OCI-M2 (cell line): ENCODE measurements around the gene CAND1.

ENCODE experiments used
- DNase-seq: peaks from one replicate; lab custom pipeline; 2025; ENCODE audit not compliant: unreplicated experiment; lab: John Stamatoyannopoulos, UW

CAND1 gene

GRCh38 chr12:67268896-67269632 is at the start of gene CAND1:
CAND1 (plus strand) TSS chr12:67269358; CDS start chr12:67269718, 360 bp downstream.
- peak; percentile 66 for DNase-seq

DNA sequence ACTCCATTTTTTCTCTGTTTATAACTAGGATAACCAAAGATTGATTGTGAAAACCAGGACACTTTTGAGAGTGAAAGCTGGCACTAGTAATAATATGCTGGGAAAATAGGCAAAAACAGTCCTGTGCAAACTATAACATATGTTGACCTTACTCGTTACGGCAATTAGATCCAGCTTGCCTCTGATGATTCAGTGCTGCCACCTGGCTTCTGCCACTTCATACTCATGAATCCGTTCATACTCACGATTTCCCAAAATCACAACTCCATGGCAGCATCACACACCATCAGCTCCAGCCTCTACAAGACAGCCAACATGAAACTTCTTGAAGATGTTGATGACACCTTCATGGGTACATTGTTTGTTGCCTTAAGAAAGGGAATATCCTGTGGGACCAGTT is 49.1 kb upstream of the CAND1 start:
- DNase-seq: no peak

GRCh38 chr12:67222302-67222701 is 46.9 kb upstream of the CAND1 start:
- no peak for DNase-seq

- DNase-seq: no peak
Measured at GRCh38 chr12:67223225-67223624, 45.9 kb upstream of the CAND1 start.

- no peak for DNase-seq
Measured at GRCh38 chr12:67237231-67237630, 31.9 kb upstream of the CAND1 start.

DNA sequence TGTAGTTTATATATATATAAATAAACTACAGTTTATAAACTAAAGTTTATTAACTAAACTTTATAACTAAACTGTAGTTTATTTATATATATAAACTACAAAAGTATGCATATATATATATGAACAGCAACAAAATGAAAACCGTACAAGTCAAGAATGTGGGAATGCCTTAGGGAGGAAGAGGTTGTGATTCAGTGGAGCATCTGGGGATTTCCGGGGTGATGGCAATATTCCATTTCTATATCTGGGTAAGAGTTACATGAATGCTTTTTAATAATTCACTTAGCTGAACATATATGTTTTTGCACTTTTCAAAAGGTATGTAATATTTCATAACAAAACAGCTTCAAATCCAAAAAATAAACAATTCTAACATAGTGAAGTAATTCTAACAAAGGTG is 30.1 kb upstream of the CAND1 start:
- DNase-seq: no peak

- no peak for DNase-seq
Measured at GRCh38 chr12:67241482-67241881, 27.7 kb upstream of the CAND1 start.

DNA sequence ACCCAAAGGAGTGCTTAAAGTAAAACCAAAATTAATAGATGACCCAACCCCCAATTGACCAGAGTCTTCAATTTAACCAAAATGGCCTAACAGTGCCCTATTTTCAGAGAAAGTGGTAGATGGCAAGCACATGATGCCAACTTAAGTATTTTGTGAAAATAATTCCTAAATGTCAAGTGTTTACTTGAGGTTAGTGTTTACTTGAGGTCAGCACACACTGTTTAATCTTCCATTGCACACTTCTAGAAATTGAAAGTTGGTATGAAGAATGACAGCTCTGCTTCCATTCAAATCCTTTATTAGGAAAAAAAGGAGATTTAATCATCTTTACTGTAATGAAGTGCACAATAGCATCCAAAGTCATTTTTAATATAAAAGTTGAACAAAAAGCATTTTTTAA is 25.9 kb upstream of the CAND1 start:
- DNase-seq: no peak

DNA sequence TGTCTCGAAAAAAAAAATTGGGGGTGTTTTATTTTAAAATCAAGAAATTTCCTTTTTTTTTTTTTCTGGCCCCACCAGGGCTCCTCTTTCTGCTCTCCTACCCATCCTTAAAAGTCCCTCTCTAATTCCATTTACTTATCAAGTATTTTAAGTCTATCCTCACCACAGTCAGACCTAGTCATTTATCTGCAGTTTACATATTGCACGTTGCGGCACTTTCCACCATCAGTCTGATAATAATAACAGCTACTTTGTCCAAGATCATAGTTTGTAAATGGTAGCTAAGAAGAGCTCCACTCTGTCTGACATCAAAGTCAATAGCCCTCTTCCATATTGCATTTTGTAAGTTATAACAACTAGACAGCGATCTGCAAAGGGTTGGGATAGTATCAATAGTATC is 23.6 kb upstream of the CAND1 start:
- no peak for DNase-seq

GRCh38 chr12:67251012-67251411 is 18.1 kb upstream of the CAND1 start:
- DNase-seq: no peak

DNA sequence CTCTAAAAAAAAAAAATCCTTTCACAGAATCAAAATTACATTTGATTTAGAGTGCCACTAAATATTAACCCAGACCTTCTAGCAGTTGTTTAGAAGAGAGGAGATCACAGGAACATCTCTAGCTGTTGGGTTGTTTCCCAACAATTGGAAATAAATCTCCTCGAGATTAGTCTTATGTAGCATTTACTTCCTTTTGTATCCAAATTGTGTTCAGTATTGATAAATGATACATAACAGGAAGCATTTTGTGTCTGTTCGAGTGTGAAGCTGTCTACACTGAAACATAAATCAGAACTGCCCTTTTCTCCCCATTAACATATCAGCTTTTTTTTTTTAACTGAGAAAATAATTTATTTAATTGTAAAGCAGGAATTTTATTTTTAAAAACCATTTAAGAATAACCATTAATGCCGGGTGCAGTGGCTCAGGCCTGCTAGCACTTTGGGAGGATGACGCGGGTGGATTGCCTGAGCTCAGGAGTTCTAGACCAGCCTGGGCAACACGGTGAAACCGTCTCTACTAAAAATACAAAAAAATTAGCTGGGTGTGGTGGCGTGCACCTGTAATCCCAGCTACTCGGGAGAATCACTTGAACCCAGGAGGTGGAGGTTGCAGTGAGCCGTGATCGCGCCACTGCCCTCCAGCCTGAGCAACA is 14.7 kb upstream of the CAND1 start:
- DNase-seq: no peak

DNA sequence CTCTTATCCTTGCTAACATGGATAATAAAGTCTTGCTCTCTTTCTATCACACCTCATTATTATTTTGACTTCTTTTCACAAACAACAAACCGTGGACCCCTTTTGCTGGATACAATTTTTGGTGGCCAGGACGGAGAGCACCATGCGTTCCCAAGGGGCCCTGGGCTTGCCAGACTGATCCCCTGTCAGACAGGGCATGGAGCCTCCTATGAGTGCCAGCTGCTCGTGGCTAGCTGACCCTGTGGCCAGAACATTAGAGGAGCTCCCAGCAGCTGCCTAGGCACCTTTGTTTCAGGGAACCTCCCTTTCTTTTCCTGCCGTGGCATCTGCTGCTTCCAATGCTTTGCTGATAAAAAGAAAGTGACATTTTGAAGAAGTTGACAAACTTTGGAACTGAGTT is 12.5 kb upstream of the CAND1 start:
- no peak for DNase-seq

- DNase-seq: no peak
Measured at GRCh38 chr12:67263471-67263870, 5.7 kb upstream of the CAND1 start.

GRCh38 chr12:67268335-67268895 is 743 bp upstream of the CAND1 start:
- peak; percentile 66 for DNase-seq

GRCh38 chr12:67269633-67270573 is 745 bp downstream of the CAND1 start:
- no peak for DNase-seq

DNA sequence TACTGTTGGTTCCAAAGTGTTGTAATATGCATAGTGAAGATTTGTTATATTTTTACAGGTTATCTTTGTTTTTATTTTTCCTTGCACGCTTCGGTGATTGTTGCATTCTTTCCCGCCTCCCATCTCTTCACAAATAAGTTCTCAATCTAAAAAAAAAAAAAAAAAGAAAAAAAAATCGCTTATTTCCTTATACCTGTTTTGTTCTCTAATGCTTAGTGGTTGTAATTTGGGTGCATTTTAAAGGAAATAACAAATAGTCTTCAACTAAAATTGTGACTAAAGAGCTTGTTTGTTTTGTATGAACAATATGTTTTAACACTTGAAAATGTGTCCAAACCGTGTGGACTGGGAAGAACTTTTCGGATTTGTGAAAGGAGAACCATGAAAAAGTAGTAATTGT is 1.5 kb downstream of the CAND1 start:
- DNase-seq: no peak

DNA sequence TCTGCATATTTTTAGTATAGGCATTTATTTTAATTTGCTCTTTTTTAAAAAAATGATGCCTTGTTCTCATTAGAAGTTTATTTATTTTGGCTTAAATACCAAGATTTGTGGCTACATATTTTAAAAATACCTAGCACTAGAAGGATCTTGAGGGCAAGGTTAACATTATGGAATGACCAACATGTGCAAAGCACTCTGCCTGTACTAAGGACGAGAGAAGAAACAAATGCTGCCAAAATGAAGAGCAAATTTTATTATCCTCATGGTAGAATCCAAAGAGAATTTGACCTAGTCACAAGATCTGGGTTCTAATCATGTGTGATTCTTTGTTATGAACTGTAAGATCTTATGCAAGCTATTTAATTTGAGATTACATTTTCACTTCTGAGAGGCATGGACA is 2.8 kb downstream of the CAND1 start:
- no peak for DNase-seq

DNA sequence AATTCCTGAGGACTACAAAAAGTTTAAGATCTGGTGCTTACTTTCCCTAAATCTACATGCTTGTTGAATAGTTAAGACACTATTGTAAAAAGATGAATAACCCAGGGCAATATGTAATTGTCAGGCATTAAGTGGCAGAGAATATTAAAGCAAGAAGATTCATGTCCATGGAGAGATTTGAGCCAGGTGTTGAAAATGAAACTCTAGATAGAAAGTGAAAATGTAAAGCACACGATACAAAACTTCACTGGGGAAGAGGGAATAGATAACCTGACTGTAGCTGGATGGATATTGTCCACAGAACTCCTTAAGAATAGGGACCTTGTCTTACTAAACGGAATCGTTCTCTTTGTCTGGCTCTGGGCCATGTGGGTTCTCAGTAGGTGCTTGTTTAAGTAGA is 5.0 kb downstream of the CAND1 start:
- no peak for DNase-seq

DNA sequence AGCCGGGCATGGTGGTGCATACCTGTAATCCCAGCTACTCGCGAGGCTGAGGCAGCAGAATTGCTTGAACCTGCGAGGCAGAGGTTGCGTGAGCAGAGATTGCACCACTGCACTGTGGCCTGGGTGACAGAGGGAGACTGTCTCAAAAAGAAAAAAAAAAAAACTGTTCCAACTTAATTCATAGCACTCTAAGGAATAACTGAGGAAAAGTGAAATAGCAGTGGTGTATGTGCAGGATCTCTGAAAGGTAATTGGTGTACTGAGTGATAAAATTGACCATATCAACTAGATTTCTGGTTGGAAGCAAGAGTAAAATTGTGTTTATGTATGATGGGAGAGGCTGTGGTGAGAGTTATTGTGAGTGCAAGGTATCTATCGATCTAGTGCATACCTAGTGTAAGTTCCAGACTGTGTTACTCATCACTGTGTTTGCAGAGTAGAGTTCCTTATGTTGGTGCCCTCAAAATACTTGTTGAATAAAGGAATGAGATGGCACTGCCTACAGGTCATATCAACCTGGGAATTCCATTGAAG is 6.3 kb downstream of the CAND1 start:
- no peak for DNase-seq

DNA sequence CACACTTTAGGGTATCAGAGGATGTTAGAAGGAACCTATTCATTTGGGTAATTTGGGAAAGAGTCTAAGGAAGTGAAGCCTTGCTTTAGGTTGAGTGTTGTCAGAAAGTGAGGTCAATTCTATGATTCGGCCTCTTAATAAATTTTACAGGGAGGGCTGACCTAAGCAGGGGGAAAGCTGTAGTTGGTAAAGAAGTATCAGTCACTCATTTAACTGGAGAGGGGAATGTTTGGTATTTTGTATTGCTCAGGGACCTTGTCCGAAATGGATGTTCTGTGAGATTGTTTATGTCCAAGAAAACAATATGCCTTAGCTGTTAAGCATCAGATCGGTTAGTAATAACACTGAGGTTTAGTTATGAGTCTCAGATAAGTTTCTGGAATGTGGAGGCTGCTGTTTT is 7.3 kb downstream of the CAND1 start:
- DNase-seq: no peak

GRCh38 chr12:67279637-67280036 is 10.5 kb downstream of the CAND1 start:
- no peak for DNase-seq
